MM.1S (cell line): ENCODE results near the gene ATF5.
"Not testable (repeated sequence)": the region's sequence is repeated elsewhere in the genome, so short reads cannot be mapped to it uniquely, and the experiment has no call there.

Experiments
- CTCF ChIP-seq: fragments of 300-600 bp; sonication (generic); IDR thresholded peaks from 2 replicates; pipeline ENCODE4 v1.5.1; 2016; ENCODE audit warnings: antibody characterized with exemption, low read length, mixed read lengths
- EZH2 ChIP-seq: fragments of 300-600 bp; sonication (generic); optimal IDR thresholded peaks from 2 replicates; pipeline ENCODE3; 2017; ENCODE audit warnings: low read depth, mild to moderate bottlenecking, antibody characterized with exemption, low read length, mixed read lengths

- TF ChIP-seq CTCF, EZH2: not testable (repeated sequence)
Measured at GRCh38 chr19:49969355-49969754, 40.4 kb downstream of the ATF5 start.
